DOHH2 (cell line): ENCODE data around the gene LORICRIN.

Experiments used
- CTCF ChIP-seq: fragments of 200-600 bp; sonication (generic); IDR thresholded peaks from one replicate; pipeline ENCODE4 v1.5.1; 2014; ENCODE audit warnings: antibody characterized with exemption, mild to moderate bottlenecking, low read depth, low read length; ENCODE audit not compliant: poor library complexity, severe bottlenecking
- EZH2phosphoT487 ChIP-seq: fragments of 200-600 bp; sonication (generic); IDR thresholded peaks from 2 replicates; pipeline ENCODE4 v1.6.1; 2017; ENCODE audit warnings: borderline replicate concordance, mild to moderate bottlenecking, antibody characterized with exemption, low read length, moderate library complexity, mixed read lengths

GRCh38 chr1:153246018-153246417 lies 13.5 kb upstream of the LORICRIN start:
- TF ChIP-seq CTCF (no peak), EZH2phosphoT487 (no peak)
